Measurements from ENCODE around the gene TMEM273.
"Not testable (repeated sequence)": the region's sequence is repeated elsewhere in the genome, so short reads cannot be mapped to it uniquely, and the experiment has no call there.

TMEM273 gene

DNA sequence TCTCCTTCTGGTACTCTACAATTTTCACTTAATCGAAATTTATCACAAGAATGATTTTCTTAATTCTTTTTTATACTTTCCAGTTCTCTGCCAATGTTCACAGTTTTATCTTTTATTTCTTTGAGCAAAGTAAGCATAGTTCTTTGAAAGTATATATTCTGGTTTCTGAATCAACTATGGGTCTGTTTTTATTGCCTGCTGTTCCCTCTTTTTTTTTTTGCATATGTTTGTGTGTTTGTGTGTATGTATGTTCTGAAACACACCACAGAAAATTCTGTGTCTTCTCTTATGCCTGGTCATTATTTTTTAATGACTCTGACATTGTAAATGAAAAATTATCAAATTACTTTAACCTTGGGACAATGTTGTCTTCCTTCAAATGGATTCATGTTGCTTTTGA lies 15.9 kb upstream of the TMEM273 start:
- no peak for DNase-seq (ENCODE audit: low read depth)

GRCh38 chr10:49202266-49202665 lies 14.1 kb upstream of the TMEM273 start:
- DNase-seq (ENCODE audit: low read depth): no peak

GRCh38 chr10:49200854-49201253 lies 12.7 kb upstream of the TMEM273 start:
- no peak for DNase-seq (ENCODE audit: low read depth)

GRCh38 chr10:49197171-49197570 lies 9.0 kb upstream of the TMEM273 start:
- DNase-seq (ENCODE audit: low read depth): no peak

DNA sequence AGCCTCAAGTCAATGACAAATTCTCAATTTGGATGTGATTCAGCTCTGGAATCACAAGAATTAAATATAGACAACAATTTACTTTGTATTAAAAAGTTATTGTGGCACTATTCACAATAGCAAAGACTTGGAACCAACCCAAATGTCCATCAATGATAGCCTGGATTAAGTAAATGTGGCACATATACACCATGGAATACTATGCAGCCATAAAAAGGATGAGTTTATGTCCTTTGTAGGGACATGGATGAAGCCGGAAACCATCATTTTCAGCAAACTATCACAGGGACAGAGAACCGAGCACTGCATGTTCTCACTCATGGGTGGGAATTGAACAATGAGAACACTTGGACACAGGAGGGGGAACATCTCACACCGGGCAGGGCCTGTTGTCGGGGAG lies 7.7 kb upstream of the TMEM273 start:
- not testable (repeated sequence) for DNase-seq (ENCODE audit: low read depth)

GRCh38 chr10:49194212-49194920 lies 6.2 kb upstream of the TMEM273 start:
- DNase-seq (ENCODE audit: low read depth): no peak

DNA sequence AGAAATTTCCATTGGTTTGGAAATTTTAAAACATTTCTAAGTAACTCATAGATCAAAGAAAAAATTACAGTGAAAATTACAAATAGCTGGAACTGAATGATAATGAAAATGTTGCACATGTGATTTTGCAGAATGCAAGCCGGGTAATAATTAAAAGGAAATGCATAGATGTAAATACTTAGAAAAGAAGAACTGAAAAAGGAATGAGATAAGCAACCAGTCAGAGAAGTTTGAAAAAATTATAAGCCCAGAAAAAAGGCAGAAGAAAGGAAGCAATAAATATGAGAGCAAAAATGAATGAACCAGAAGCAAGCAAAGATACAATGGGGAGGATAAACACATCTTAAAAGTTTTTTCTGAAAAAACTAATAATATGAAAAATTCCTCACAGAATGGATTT lies 3.2 kb upstream of the TMEM273 start:
- DNase-seq (ENCODE audit: low read depth): no peak

DNA sequence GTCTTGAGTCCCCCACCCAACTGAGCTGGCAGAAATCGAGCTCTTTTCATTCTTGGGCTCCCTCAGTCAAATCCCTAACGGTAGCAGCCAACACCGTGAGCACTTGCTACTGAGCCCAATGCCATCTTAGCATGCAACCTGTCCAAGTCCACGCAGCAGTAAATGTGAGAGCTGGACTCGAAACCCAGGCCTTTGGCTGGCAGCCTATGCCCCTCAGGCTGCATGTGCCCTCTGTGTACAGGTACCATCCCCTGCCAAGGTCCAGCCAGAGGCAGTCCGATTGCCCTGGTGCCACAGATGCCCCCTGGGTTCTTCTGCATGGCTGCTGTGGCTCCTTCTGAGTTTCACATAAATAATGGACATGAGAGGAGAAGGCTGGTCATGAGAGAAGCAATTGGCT lies 1.2 kb upstream of the TMEM273 start:
- no peak for DNase-seq (ENCODE audit: low read depth)

GRCh38 chr10:49187044-49187484 lies 1.1 kb downstream of the TMEM273 start:
- no peak for DNase-seq (ENCODE audit: low read depth)

GRCh38 chr10:49186613-49187012 lies 1.6 kb downstream of the TMEM273 start:
- DNase-seq (ENCODE audit: low read depth): no peak

DNA sequence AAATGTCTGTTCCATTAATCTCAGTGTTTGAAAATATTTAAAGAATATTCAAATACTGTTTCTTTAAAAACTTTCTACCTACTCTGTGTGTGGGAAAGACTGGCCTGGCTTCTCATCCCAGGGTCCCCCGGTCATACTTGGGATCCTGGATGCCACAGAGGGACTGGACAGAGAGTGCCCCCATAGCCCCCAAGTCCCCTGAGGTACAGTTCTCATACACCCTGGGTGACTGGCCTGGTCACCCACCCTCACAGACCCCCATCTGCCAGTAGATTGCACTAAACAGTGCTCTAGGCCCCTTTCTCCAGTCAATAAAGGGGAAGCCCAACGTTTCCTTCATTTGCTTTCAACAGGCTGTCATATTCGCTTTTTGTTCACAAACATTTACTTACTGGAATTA lies 3.0 kb downstream of the TMEM273 start:
- DNase-seq (ENCODE audit: low read depth): no peak

DNA sequence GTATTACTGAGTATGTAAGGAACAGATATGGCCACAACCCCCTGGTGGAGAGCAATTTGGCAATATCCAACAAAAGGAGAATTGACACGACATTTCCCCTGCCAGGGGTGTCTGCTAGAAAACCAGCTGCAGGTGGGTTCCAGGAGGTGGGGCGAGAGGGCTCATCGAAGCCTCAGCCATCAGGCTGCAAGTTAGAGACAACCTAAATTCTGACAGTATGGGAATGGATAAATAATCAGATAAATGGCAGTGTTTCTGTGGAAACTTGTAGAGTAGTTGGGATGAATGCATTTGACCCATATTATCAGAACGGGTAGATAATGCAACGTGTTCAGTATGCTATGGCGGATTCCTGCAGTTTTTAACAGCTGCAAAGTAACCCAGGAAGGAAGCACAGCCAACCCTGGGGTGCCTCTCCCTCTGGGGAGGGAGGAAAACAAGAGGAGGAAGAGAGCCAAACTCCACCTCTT lies 3.5 kb downstream of the TMEM273 start:
- DNase-seq (ENCODE audit: low read depth): no peak

GRCh38 chr10:49183596-49184542 lies 4.3 kb downstream of the TMEM273 start:
- no peak for DNase-seq (ENCODE audit: low read depth)

- no peak for DNase-seq (ENCODE audit: low read depth)
These were observed 5.4 kb downstream of the TMEM273 start for GRCh38 chr10:49182776-49183175.

DNA sequence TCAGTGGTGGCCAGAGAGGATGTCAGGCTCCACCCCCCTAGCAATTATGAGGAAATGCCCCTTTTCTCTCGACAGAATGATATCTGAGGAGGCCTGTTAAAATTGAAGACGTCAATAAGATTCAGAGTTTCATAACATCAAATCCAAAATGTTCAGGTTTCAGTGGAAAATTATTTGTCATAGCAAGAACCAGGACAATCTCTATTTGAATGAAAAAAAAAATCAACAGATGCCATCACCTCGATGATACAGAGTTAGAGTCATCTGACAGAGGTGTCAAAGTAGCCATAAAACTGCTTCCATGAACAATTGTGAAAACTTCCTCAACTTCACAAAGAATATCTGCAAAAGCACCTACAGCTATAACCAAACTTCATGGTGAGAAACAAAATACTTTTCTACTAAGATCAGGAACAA lies 7.7 kb downstream of the TMEM273 start:
- no peak for DNase-seq (ENCODE audit: low read depth)

GRCh38 chr10:49179699-49180443 lies 8.3 kb downstream of the TMEM273 start:
- DNase-seq (ENCODE audit: low read depth): no peak

DNA sequence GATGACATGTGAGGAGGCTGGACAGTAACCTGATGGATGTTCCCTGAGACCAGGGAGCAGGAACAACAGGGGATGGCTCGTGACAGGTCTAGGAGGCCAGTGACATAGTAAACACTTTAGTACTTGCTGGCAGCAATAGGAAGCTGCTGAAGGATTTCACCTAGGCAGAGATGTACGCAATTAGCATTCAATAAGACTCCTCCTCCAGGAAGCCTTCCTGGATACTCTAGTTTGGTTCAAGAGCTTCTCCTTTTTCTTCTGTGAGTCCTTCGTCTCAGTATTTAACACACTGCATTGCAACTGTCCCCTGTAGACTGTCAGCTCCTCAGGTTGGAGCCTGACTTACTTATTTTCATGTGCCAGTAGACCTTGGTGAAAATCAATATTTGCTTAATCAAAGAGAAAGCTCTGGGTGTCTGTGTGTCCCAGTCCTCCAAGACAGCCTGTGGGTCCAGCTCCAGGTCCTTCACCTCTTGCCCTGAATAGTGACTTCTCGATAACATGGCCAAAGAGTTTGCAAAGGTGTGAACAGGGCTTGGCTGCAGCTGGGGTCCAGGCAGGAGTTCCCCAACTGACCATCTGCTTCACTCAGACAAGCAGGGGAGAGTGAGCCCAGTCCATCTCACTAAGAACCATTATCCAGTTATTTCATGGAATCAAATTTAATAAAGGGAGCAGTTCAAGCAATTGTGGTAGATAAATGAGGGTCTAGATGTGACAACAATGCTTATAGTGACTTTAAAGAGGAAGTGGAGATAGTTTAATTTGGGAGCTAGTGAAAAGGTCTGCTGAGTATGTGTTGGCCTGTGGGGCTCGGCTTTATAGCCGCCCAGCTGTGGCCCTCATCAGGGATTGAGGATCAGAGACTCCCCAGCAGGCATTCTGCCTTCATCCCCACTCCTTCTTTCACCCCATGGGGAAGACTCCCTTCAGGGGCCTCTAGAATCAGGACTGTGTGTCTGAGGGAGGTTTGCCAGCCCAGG lies 9.4 kb downstream of the TMEM273 start:
- DNase-seq (ENCODE audit: low read depth): no peak

DNA sequence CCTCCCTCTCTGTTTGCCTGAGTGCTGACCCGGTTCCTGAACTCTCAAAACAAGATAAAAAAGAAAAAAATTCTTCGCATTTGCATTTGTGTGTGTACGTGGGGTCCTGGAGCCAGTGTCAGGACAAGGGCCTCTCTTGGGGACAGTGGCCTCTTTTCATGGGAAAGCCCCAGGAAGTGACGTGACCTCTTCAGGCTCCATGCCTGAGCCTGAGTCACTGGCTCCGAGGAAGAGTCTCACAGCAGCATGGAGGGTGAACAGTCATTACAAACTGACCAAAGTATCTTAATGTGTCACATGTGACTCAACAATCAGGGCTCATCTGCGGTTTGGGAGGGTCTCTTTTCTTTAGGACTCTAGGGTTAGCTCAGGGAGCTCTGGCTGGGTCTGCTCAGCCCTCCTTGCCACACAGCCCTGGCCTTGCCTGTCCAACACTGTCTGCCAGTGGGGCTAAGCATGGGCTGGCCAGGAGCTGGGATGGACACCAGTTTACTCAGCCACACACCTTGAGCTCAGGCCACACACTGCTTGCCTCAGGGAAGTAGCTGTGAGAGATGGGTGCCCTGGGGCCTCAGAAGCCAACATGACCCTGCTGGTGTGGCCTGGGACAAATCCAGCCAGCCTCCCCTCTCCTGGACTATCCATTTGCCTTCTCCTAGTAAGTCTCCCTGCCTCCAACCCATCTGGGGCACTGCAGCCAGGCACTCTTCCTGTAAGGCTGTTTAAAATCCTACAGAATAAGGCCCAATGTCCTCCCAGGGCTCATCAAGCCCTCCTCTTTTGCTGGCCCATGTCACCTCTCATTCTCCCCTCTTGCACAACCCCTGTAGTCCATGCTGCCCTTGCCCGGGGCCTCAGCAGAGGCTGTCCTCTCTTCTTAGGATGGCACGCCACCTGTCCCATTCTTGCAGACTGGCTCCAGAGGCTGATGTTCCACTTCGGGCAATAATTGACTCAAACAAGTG lies 10.5 kb downstream of the TMEM273 start:
- DNase-seq (ENCODE audit: low read depth): peak; percentile 52

- no peak for DNase-seq (ENCODE audit: low read depth)
These were observed 11.6 kb downstream of the TMEM273 start for GRCh38 chr10:49176310-49177268.

Data from fibroblast of gingiva (primary cell).